SKM-1 (cell line): Measurements from ENCODE around the gene LIN7A.

Experiments used
- DNase-seq: peaks from one replicate; lab custom pipeline; 2025; ENCODE audit not compliant: unreplicated experiment; lab: John Stamatoyannopoulos, UW

LIN7A gene

DNA sequence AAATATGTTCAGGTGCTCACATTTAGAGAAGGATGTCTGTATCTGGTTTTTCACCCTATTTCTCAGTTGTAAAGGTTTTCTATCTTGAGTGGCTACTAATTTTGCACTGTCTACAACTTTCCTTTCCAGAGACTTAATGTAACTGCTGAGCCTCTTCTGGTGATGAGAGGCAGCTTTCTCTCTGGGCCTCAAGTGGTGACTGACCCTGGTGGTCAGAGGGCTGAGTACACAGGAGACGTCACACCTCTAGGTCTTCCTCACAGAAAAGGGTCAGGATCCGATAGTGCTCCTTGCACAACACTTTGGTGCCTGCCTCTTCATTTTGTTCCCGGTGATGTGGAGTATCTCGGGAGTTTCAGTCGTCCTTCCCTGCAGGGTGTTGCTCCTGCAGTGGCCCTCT, 76.8 kb downstream of the LIN7A start:
- no peak for DNase-seq

DNA sequence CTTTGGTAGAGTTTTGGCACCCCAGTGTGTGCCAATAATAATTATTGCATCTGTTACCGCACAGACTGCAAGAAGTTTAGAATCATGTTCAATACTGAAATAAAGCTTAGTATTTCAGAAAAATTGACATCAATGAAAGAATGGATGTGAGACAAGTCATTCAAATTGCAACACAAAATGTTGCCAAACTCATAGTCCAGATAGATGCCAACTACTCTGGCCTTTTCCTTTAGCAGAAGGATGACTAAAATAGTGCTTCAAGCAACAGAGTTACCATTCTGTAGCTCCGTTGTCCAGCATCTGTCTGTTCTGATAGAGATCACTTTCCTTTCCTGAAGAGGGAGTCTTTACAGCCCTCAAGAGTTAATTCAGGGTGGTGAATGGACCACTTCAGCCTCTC, 77.5 kb downstream of the LIN7A start:
- DNase-seq: no peak

DNA sequence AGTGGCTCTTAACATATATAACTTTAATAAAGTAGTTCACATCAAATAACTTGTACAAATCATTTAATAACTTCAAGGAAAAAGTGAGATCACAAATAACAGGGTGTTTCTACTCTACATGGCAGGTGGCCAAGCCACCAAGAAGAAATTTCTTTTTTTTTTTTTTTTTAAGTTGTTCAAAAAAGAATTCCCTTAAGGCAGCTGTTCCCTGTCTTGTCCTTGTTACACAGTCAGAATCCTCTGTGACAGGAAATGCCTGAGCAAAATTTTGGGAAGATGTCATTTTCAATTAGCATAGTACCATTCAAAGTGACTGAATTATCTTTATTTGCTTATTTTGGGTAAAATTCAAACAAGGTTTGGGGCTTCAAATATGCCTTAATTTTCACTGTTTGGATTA, 79.4 kb downstream of the LIN7A start:
- no peak for DNase-seq

DNA sequence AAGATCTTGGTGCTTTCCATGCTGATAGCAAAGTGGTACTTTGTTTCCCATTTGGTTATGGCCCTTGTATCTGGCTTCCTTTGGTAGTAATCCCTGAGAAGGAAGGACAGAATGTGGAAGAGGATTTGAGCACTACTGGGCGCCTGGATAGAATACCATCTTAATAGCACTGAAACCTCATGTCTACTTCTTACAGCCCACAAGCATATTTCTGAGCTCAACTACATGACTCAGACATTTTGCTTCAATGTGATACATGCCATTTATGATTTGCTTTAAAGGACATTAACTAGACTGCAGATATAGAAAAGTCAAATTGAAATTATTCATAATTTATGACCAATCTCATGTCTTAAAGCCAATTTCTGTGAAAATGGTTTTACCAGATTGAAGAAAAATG, 80.4 kb downstream of the LIN7A start:
- no peak for DNase-seq

DNA sequence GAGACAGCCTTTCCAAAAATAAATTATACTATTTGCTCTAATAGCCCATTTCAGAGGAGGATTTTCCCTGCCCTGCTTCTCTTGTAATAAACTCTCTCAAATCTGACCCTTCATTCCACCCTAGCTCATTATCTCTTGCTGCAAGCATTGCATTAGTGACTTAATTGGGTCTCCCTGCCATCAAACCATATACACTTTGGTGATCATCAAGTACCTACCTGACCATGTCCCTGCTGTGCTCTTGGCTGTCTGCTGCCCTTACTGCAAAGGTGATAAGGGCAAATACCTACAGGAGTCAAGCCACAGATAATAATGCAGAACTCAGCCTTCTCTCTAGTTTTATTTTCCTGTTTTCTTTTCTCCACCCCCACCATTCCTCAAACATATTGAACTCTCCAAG, 88.4 kb downstream of the LIN7A start:
- no peak for DNase-seq

DNA sequence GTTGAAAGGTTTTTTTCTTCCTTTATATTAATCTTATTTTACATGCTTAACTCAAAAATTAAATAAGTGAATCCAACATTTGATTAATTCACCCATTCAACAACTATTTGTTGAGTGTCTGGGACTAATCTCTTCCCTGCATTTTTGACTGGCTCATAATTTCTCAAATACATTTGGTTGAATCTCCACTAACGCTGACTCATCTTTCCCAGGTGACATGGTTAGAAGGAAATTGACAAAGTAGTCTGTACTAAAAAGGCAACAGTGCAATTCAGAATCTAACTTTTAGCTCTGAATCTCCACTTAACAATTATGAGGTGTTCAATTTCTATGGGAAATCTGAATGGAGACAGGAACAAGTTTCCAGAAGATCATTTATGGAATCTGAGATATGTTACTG, 88.9 kb downstream of the LIN7A start:
- DNase-seq: no peak

DNA sequence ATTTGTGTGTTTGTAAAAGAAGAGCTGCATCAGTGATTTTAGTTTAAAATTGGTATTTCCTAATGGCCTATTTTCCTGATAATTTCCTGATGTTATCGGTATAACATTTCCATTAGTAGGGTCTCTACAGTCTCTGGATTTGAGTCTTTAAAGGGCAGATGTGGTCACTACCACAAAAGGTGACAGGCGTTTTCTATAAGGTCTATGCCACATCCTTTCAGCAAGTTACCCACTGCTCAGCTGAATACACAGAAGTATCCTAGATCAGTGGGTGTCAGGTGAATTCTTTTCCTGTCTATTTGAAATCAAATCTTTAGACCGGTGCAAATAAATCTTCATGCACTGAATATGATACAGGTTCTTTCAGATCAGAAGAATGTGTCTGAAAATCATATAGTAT, 90.2 kb downstream of the LIN7A start:
- DNase-seq: no peak

DNA sequence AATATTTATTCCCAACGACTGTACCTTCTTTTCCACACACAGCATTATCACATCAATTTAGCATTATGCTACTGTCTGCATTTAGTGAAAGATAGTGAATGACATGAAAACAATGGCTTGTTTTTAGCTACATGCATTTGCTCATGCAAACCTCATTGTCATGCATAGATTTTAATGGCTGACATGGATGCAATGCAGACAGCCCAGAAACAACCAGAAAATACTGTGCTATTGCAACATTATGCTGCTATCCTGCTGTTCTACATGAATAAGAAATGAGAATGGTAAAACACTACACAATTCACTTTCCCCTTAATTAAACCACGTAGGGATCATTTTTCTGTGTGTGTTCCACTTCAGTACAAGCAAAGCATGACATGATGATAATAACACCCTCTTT, 90.8 kb downstream of the LIN7A start:
- no peak for DNase-seq

DNA sequence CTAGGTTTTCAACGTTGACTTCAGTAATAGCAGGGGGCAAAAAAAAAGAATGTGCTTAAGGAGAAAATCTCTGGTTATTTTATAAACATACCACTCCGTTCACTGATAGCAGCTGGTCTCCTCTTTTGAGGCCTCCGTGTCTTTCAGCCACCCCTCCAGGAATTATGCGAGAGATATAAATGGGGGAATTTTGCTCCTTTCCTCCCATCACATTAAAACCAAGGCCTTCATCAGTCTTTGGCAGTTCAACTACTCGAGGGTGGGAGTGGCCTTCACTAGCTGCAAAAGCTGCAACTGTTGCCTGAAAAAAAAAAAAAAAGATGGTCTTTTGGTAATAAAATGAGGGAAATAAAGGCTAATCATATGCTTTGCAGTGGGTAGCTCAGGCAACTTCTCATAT, 92.1 kb downstream of the LIN7A start:
- DNase-seq: no peak

DNA sequence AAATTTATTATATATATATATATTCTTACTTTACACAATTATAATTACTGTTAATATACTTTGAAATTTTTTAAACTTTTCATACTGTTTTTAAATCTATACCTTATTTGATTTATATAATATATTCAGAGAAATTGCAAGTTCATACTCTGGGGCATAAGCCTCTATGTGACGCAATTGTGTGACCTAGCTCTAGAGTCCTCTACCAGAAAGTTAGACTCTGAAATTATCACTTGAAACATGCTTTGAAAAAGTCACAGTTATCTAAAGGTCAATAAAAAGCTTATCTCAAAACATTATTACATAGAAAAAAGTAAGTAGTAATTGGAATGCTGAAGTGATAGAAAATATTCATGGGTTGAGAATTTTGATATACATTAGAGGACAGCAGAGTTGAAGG, 93.8 kb downstream of the LIN7A start:
- DNase-seq: no peak

DNA sequence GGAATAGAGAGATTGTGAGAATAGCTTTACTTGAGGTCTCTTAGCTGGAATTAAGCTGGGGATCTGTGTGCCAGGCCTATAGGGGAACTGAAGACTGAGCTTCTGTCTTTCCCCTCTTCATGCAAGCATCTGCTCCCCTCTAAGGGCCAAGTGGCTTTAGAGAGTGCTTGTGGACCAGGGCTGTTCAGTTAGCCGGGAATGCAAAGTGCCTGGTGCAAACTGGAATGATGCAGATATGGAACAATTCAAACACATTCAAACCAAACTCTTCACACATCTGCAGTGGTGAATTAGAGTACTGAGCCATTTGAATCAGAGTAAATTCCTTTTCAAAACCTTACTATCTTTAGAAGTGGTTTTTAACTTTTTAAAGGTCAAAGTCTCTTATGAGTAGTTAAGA, 99.0 kb downstream of the LIN7A start:
- no peak for DNase-seq

DNA sequence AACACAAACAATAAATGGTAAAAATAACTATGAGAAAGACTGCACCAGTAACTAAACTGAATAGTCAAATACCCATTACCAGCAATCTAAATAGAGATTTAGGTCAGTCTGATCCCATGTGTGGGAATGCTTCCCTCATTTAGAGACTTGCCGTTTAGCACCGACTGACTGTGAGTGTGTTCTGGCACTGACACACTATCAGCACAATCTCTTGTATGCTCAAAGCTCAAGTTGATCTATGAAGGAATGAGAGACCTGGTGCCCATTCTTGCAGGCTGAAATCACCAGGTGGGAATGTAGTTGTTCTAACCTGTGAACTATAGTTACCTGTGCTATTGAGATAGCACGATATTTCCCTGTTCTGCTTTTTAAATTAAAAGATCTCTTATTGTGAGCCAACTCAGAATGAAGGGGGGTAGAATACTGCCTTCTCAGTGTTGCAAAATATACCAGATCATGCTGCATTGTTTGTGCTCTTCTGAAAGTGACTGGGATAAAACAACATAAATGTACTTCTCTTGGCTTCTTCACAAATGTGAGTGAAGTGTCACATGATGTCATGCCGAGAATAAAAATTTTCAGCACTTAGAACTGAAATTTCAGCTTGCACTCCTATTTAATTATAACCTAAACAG, 99.6 kb downstream of the LIN7A start:
- DNase-seq: no peak

DNA sequence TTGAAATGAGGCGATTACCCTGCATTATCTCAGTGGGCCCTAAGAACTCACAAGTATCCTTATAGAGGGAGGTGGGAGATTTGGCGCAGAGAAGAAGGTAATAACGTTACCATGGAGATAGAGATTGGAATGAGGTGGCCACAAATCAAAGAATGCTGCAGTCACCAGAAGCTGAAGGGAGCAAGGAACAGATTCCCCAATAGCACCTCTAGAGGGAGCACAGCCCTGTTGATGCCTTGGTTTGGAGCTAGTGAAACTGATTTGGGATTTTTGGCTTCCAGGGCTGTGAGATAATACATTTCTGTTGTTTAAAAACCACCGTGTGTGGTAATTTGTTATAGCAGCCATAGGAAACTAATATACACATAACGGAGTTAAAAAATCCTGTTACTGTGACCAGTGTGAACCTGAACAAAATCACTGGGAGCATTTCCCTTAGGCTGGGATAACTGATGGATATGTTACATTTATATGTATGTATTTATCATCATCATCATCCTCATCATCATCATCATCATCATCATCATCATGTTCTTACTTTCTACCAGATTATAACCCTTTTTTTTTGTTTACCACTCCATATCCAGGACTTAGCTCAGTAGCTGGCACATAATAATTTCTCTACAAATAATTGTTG, 100.3 kb downstream of the LIN7A start:
- DNase-seq: no peak

DNA sequence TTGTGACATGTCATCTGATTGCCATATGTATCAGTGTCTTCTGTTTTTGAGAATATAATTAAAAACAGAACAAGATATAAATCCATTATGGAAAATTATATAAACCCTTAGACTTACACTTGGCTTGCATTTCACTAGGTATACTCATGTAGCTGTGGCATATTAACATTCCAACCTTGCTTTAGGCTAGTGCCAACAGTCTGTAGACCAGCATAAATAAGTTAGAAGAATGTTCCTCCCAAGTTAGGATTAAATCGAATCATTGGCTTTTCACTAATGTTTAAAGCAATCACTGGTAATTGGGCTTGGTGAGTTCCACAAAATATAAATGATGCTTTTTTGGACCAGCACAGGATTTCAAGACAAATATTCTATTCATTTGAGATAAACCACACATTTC, 103.0 kb downstream of the LIN7A start:
- DNase-seq: no peak

DNA sequence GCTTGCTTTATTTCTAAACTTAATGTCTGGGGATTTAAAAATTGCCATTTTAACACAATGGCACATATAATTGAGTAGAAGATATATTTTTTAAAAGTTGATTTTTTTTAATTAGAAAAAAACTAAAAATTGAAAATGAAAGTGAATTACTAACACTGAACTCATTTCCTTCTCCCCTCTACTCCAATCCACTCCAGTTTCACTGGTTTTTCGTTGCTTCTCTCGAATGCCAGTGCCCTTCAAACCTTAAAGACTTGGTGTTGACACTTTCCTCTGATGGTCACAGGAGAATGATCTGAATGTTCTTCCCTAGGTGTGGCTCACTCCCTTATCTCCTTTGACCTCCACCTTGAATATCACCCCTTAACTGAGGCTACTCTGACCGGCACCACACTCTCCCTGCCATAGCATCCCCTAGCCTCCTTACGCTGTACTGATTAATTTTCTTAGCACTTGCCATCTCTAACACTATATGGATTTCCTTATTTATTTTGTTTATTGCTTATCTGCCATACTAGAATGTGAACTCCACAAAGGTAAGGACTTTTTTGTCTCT, 107.1 kb downstream of the LIN7A start:
- DNase-seq: no peak

DNA sequence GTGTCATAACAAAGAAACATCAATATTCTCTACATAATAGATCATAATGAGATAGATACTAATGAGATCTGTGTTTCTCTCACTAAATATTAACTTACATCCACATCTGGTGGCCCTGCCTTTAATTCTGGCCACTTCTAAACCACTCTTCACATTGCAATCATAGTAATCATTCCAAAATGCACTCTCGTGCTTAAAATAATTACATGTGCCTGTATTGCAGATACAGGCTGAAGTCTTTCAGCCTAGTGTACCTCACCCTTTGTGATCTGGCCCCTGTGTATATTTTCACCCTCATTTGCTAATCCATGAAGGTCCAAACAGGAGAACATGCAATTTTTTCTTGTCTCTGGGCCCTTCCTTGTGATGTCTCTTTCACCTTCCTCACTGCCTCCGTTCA, 108.0 kb downstream of the LIN7A start:
- no peak for DNase-seq

DNA sequence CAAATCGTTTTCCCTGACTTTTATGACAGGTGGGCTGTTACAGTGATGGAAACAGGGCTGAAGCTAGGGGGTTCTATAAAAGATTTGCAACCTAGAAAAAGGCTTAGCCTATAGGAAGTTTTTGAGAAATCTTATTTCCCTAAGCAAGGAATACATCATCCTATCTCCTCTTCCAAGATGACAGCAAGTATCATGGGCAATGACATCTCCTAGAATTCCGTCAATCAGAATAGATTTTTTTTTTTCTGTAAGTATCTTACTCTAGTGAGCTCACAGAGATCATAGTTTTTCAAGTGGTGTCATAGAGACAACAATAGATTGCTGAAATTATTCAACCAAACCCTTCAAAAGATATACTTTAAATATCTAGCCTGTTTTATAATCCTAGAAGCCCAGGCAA, 112.2 kb downstream of the LIN7A start:
- DNase-seq: no peak

DNA sequence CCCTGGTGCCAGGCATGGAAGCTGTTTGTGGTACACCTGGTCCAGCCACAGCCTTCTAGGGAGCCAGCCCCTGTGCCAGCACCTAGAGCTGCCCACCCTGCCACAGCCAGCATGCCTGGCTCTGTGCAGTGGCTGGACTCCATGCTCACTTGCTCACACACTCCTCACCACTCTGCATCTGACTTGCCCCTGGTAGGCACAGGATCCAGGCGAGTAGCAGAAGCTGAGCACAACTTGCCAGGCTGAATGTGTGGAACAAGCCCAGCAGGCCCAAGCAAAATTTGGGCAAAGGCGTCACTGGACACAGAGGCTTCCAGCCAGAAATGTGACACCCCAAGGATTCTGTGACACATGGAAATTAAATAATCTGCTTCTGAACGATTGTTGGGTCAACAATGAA, 114.3 kb downstream of the LIN7A start:
- DNase-seq: no peak

DNA sequence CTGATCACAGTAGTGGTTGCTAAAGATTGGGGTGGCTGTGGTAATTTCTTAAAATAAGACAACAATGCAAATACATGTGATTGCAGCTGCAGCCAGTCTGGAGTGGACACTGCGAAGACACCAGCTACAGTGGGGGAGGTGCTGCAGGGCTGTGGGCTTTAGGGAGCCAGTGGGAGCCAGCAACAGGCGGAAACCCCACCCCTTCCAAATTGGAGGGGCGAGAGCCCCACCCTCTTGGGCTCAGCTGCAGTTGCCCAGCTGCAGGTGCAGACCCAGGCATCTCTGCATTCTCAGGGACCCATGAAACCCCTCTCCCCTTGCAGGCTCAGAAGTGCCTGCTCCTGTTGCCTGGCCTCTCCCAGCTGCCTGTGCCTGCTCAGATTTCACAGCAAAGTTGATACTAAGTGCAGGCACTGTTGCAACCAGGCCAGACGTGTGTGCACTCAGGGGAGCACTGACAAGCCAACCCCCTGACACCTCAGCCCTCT, 116.2 kb downstream of the LIN7A start:
- no peak for DNase-seq

DNA sequence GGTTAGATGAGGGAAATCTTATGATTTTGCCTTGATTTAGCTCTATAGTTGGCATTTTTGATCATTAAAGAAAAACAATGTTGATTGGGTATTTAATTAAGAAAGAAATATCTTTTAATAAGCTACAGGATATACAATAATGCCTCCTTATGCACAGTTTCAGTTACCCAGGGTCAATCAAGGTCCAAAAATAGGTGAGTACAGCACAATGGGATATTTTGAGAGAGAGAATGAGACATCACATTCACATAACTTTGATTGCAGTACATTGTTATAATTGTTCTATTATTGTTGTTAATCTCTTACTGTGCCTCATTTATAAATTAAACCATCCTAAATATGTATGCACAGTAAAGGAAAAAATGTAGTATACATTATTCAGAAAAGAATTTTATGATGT, 118.9 kb downstream of the LIN7A start:
- no peak for DNase-seq

DNA sequence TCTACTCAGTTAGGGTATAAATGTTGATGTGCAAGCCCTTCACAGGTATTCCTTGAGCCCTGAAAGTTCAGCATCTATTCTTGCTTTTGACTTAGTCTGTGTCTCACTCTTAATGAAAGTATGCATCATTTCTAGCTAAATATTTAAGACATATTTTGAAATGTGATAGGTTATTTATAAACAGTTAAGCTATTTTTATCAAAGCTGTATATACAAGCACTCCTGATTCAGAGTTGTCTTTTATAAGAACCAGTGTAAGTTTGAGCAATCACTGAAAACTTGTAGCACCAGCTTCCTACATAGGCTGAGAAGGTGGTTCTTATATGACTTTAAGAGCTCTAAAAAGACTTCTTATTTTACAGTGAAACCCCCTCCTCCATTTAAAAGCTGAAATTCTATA, 122.4 kb downstream of the LIN7A start:
- DNase-seq: no peak

DNA sequence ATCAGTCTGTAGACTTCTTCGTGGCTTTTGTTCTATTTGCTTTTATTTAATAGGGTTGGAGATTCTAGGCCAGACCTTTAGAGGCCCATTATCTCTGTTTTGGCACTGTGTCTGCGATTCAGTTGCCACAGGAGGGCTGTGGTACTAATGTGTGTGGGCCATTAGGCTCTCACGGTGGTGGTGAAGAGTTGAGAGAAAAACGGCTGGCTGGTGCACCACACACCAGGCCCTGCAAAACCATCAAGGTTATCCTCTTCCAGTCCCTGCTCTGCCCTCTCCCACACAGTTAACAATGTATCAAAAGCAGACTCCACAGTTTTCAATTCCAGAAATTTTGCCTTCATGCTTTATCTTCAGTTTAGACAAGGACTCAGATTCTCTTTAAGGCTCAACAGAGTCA, 123.3 kb downstream of the LIN7A start:
- no peak for DNase-seq

DNA sequence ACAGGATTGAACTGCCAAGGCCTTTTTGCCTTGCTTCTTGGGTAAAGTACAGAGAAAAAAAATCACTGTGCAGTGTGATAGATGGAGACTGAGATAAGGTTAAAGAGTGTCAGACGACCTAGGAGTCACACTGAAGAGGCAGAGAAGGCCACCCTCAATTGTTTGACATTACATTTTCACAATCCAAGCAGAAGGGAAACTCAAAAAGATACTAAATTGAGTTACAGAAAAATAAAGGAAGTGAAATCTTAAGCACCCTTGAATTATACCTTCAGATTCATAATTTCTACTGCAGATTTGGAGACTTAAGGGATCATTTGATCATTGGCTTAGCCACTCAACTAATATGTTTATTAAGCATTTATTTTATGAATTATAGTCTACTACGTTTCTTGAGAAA, 123.9 kb downstream of the LIN7A start:
- DNase-seq: no peak
